H1 (cell line): ENCODE data around the gene C2CD4C. TPM values are rescaled to one million over a fixed set of nuclear protein-coding genes. Genes with fewer than 3 reads are reported as not detected.

ENCODE experiments used
- CTCF ChIA-PET: fragments of 300-600 bp; sonication (Branson Sonifier 250); formaldehyde crosslinking; loops from one replicate; lab custom pipeline; 2021; ENCODE audit not compliant: partially characterized antibody; lab: Charles Lee
- POLR2A ChIA-PET: fragments of 300-600 bp; sonication (Branson Sonifier 250); formaldehyde crosslinking; loops from one replicate; lab custom pipeline; 2021; ENCODE audit warnings: inconsistent platforms; ENCODE audit not compliant: partially characterized antibody; lab: Charles Lee
- DNase-seq, 2 experiments: peaks; one replicate each; pipeline versions ENCODE4 v3.0.0 to v3.0.0-alpha.2; 2010 to 2022; ENCODE audit warnings: low spot score in 2 of 2, low read depth in 1 of 2, mixed read lengths in 1 of 2
- FAIRE-seq: peaks from 2 replicates; lab custom pipeline; 2011; peaks lifted over from hg19 to GRCh38; lab: Jason Lieb, UNC
- H2AFZ ChIP-seq: 2 replicates; pipeline ENCODE4 v1.8.1; 2012; ENCODE audit warnings: low read length, inconsistent platforms
- H2AK5ac ChIP-seq: 2 replicates; pipeline ENCODE4 v1.6.1; 2013; ENCODE audit warnings: low read depth, low read length
- H2BK120ac ChIP-seq: replicated peaks from 2 replicates; pipeline ENCODE3; 2013; ENCODE audit warnings: low read depth, low read length, inconsistent platforms
- H2BK12ac ChIP-seq: 2 replicates; pipeline ENCODE4 v1.6.1; 2013; ENCODE audit warnings: low read depth, low read length
- H2BK15ac ChIP-seq: 2 replicates; pipeline ENCODE4 v1.6.1; 2013; ENCODE audit warnings: low read length
- H2BK20ac ChIP-seq: 2 replicates; pipeline ENCODE4 v1.6.1; 2013; ENCODE audit warnings: low read length
- H2BK5ac ChIP-seq: 2 replicates; pipeline ENCODE4 v1.6.1; 2013; ENCODE audit warnings: low read depth, low read length
- H3K14ac ChIP-seq: 2 replicates; pipeline ENCODE4 v1.6.1; 2013; ENCODE audit warnings: inconsistent platforms; ENCODE audit not compliant: insufficient read length
- H3K18ac ChIP-seq: 2 replicates; pipeline ENCODE4 v1.6.1; 2013; ENCODE audit warnings: low read length; ENCODE audit errors: extremely low read depth
- H3K23ac ChIP-seq: 2 replicates; pipeline ENCODE4 v1.6.1; 2013; ENCODE audit warnings: inconsistent platforms; ENCODE audit not compliant: insufficient read length
- H3K23me2 ChIP-seq: 2 replicates; pipeline ENCODE4 v1.6.1; 2013; ENCODE audit warnings: low read depth, low read length
- H3K27ac ChIP-seq: 2 replicates; pipeline ENCODE4 v1.6.1; 2011; ENCODE audit warnings: low read depth, low read length, inconsistent platforms
- H3K27me3 ChIP-seq, 4 experiments: replicated peaks in 1 of 4; 1 replicate in 1 of 4; 2 replicates in 3 of 4; pipeline versions ENCODE4 v1.6.1 to v1.8.1; 2011 to 2013; ENCODE audit warnings: low read length in 3 of 4, mild to moderate bottlenecking in 3 of 4, inconsistent platforms in 2 of 4, mixed read lengths in 2 of 4, moderate library complexity in 1 of 4; ENCODE audit not compliant: control insufficient read depth in 3 of 4, insufficient read depth in 3 of 4; ENCODE audit errors: extremely low read depth in 1 of 4
- H3K36me3 ChIP-seq, 4 experiments: 2 replicates each; pipeline versions ENCODE4 v1.6.1 to v1.8.1; 2011 to 2013; ENCODE audit warnings: mild to moderate bottlenecking in 4 of 4, low read length in 3 of 4, moderate library complexity in 2 of 4, control low read depth in 1 of 4, inconsistent platforms in 1 of 4; ENCODE audit not compliant: insufficient read depth in 4 of 4, control insufficient read depth in 2 of 4
- H3K4ac ChIP-seq: replicated peaks from 2 replicates; pipeline ENCODE3; 2013; ENCODE audit warnings: low read length, low read depth, mixed read lengths, inconsistent platforms; ENCODE audit not compliant: insufficient read length
- H3K4me1 ChIP-seq, 4 experiments: replicated peaks in 1 of 4; 1 replicate in 1 of 4; 2 replicates in 3 of 4; pipeline versions ENCODE4 v1.6.1 to v1.8.1; 2011 to 2013; ENCODE audit warnings: low read length in 3 of 4, inconsistent platforms in 2 of 4, mixed read lengths in 1 of 4; ENCODE audit not compliant: insufficient read depth in 4 of 4, control insufficient read depth in 3 of 4
- H3K4me2 ChIP-seq, 2 experiments: 2 replicates each; pipeline versions ENCODE4 v1.6.1 to v1.8.1; 2011 to 2013; ENCODE audit warnings: low read depth in 2 of 2, low read length in 2 of 2, control low read depth in 1 of 2, inconsistent platforms in 1 of 2, mild to moderate bottlenecking in 1 of 2; ENCODE audit not compliant: insufficient read depth in 1 of 2
- H3K4me3 ChIP-seq, 4 experiments: fragments of 200-600, 300-600 bp in 1 of 4; sonication (generic), shearing (Covaris generic), sonication (Bioruptor Twin) in 1 of 4; 2 replicates each; pipeline versions ENCODE4 v1.5.1 to v1.8.1; 2011 to 2016; ENCODE audit warnings: low read length in 4 of 4, low read depth in 3 of 4, control low read depth in 2 of 4, inconsistent platforms in 2 of 4, mild to moderate bottlenecking in 2 of 4, mixed read lengths in 1 of 4, moderate library complexity in 1 of 4; ENCODE audit not compliant: insufficient read depth in 2 of 4; ENCODE audit errors: extremely low read depth in 1 of 4
- H3K56ac ChIP-seq: replicated peaks from 2 replicates; pipeline ENCODE3; 2013; ENCODE audit warnings: low read depth, mild to moderate bottlenecking, mixed read lengths, low read length, inconsistent platforms; ENCODE audit not compliant: insufficient read length
- H3K79me1 ChIP-seq: 2 replicates; pipeline ENCODE4 v1.6.1; 2013; ENCODE audit warnings: low read depth, low read length, control low read depth
- H3K79me2 ChIP-seq, 2 experiments: 2 replicates each; pipeline versions ENCODE4 v1.6.1 to v1.8.1; 2012 to 2013; ENCODE audit warnings: low read length in 2 of 2, mild to moderate bottlenecking in 2 of 2, inconsistent platforms in 1 of 2; ENCODE audit not compliant: insufficient read depth in 2 of 2, control insufficient read depth in 1 of 2
- H3K9ac ChIP-seq, 4 experiments: replicated peaks in 1 of 4; 1 replicate in 1 of 4; 2 replicates in 3 of 4; pipeline versions ENCODE4 v1.6.1 to v1.8.1; 2011 to 2013; ENCODE audit warnings: low read depth in 3 of 4, low read length in 3 of 4, control low read depth in 2 of 4, mild to moderate bottlenecking in 2 of 4, moderate library complexity in 2 of 4, inconsistent platforms in 1 of 4; ENCODE audit errors: extremely low read depth in 1 of 4
- H3K9me3 ChIP-seq, 2 experiments: 2 replicates each; pipeline versions ENCODE4 v1.6.1 to v1.8.1; 2012 to 2013; ENCODE audit warnings: mild to moderate bottlenecking in 2 of 2, moderate library complexity in 2 of 2, control low read depth in 1 of 2, inconsistent platforms in 1 of 2, low read depth in 1 of 2, low read length in 1 of 2, mixed read lengths in 1 of 2; ENCODE audit not compliant: insufficient read depth in 2 of 2
- H4K20me1 ChIP-seq, 2 experiments: replicated peaks in 1 of 2; 2 replicates each; pipeline versions ENCODE3 to v1.8.1; 2011 to 2013; ENCODE audit warnings: inconsistent platforms in 2 of 2, low read length in 2 of 2, mild to moderate bottlenecking in 1 of 2; ENCODE audit not compliant: insufficient read depth in 2 of 2, control insufficient read depth in 1 of 2
- H4K5ac ChIP-seq: 2 replicates; pipeline ENCODE4 v1.6.1; 2013; ENCODE audit warnings: low read length, low read depth, mixed read lengths, inconsistent platforms; ENCODE audit not compliant: insufficient read length
- H4K8ac ChIP-seq: 2 replicates; pipeline ENCODE4 v1.8.0; 2013; ENCODE audit warnings: mild to moderate bottlenecking, moderate library complexity, low read length, inconsistent platforms; ENCODE audit not compliant: insufficient read depth; ENCODE audit errors: extremely low read depth
- H4K91ac ChIP-seq: replicated peaks from 2 replicates; pipeline ENCODE3; 2013; ENCODE audit warnings: low read length, mixed read lengths, inconsistent platforms; ENCODE audit not compliant: insufficient read length
- EP300 ChIP-seq, 2 experiments: IDR thresholded peaks; 1 replicate in 1 of 2; 2 replicates in 1 of 2; pipeline ENCODE4 v1.6.1; 2011 to 2012; ENCODE audit warnings: low read depth in 2 of 2, low read length in 2 of 2, mild to moderate bottlenecking in 2 of 2, borderline replicate concordance in 1 of 2, inconsistent platforms in 1 of 2, moderate library complexity in 1 of 2
- RBBP5 ChIP-seq: IDR thresholded peaks from 2 replicates; pipeline ENCODE4 v1.7.1; 2012; ENCODE audit warnings: low read depth, mild to moderate bottlenecking, inconsistent platforms, low read length, moderate library complexity, borderline replicate concordance
- TAF1 ChIP-seq: IDR thresholded peaks from 2 replicates; pipeline ENCODE4 v1.6.1; 2011; ENCODE audit warnings: mild to moderate bottlenecking, low read depth, low read length
- WGBS, 2 experiments: shearing (Covaris generic) in 1 of 2; methylation state at CpG; one replicate each; pipeline versions ENCODE4 v1.1.6 to v1.1.7; 2013 to 2015; ENCODE audit warnings: low lambda C conversion rate in 2 of 2, mixed read lengths in 2 of 2, inconsistent platforms in 1 of 2, low coverage in 1 of 2, missing lambda C conversion rate in 1 of 2; ENCODE audit not compliant: insufficient replicate concordance in 2 of 2, insufficient coverage in 1 of 2, insufficient read length in 1 of 2; ENCODE audit errors: extremely low coverage in 1 of 2, missing lambda C conversion rate in 1 of 2; 5-methylcytosine and 5-hydroxymethylcytosine counted together
- polyA plus RNA-seq, 7 experiments: library from polyadenylated mRNA; depleted of rRNA in 3 of 7; stranded (reverse) in 5 of 7; unstranded in 2 of 7; fragments of >200 nt in 5 of 7; fragments of 200-250 nt in 2 of 7; gene quantifications; 1 replicate in 5 of 7; 2 replicates in 1 of 7; 4 replicates in 1 of 7; pipeline versions ENCODE4 v1.2.1 to v1.2.3, GENCODE V29; 2011 to 2013; ENCODE audit warnings: missing spikeins in 2 of 7, mixed read lengths in 2 of 7
- total RNA-seq: library from RNA; stranded (reverse); fragmentation: NEBNext Ultra II Directional; extraction: Animal tissue kit (Norgen Biotek cat#: 25700); gene quantifications from 2 replicates; pipeline ENCODE4 v1.2.1, GENCODE V29; 2021

Gene C2CD4C
- total and polyA plus RNA-seq, 2 of the 8 experiments (the other 6 are each of a cell fraction or from before 2014, with no cell fraction given), result 3.8 to 6.3 TPM

DNA sequence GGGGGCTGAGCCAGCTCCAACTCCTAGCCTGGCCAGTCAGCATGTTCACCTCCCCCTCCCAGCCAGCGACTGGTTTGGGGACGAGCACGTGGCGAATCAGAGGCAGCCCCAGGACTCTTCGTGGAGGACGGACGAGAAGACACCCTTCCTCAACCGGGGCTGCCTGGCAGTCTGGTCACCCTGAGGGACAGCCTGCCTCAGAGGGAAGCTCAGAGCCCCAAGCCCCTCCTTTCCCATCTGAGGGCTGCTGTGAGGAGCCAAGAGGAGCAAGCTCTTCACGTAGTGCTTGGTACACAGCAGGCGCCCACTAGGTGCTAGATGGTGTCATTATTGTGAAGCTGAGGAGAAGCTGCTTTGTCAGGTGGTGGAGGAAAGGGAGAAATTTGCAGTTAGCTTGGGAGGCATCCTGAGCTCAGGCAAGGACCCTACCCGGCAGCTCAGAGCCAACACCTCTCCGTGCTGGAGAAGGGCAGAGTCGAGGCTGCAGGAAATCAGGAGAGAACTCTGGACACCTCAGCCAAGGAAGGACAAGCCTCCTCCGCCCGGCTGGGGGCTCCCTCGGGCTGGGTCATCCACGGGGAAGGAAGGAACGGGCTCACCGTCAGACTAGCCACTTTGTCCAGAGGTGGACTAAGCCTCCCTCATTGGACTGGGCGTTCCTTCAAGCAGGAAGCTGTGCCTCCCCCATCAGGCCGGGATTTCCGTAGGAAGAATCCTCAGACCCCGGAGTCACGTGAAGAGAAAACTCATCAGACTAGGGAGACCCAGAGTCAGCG is 14.9 kb upstream of the C2CD4C start:
- Histone ChIP-seq H3K79me2 (no peaks in the 10 kb centered on the region), H3K23ac (no peak overlapping the region), H2BK12ac (no peak overlapping the region), H3K4me1 (no peaks in the 10 kb centered on the region; a peak in 3 of 7 replicates), H3K79me1 (no peaks in the 10 kb centered on the region), H4K20me1 (peaks cover 0 to 2% of the 10 kb centered on the region in 2 experiments), H3K36me3 (peaks cover 0 to 2% (median 0%) of the 10 kb centered on the region in 4 experiments; a peak in 1 of 8 replicates), H4K91ac (no peak overlapping the region), H3K4me2 (no peak overlapping the region), H2BK20ac (no peak overlapping the region), H3K56ac (no peak overlapping the region), H3K9me3 (peaks cover 5 to 6% of the 10 kb centered on the region in 2 experiments; a peak in 2 of 4 replicates), H3K18ac (no peak overlapping the region; the same call in 1 of the 2 replicates), H4K5ac (no peak overlapping the region), H2BK120ac (no peak overlapping the region), H4K8ac (no peak overlapping the region; the same call in 1 of the 2 replicates), H2AK5ac (no peak overlapping the region), H2BK5ac (no peak overlapping the region), H3K9ac (no peak overlapping the region), H3K4ac (no peak overlapping the region), H3K4me3 (no peak overlapping the region), H2BK15ac (no peak overlapping the region; the same call in 1 of the 2 replicates), H2AFZ (no peak overlapping the region), H3K14ac (no peak overlapping the region), H3K23me2 (no peaks in the 10 kb centered on the region), H3K27ac (no peak overlapping the region), H3K27me3 (peaks cover 0 to 15% (median 5%) of the 10 kb centered on the region in 4 experiments; a peak in 5 of 7 replicates)
- ChIA-PET POLR2A (no interaction called here), CTCF (interaction anchor here (1.2 to 1.3 kb wide), 2 partner anchors 12 to 40 kb away, joined by 3 to 5 read pairs; no protein-coding TSS in a partner anchor)
- no peak for DNase-seq
- no peak for TF ChIP-seq RBBP5
- no peak for TF ChIP-seq EP300 (IDR thresholded peaks at IDR 0.05; ENCODE audit: borderline replicate concordance in 1 of 2, low read depth in 2 of 2, low read length in 2 of 2)
- no peak for TF ChIP-seq TAF1
- FAIRE-seq, result no peak
- WGBS, 2 experiments, result 88% methylated on average over 23 of the region's 25 CpGs; no CpG with 5 or more reads in 1 of the 2 experiments
